H1 (cell line): Measurements from ENCODE around the gene HSPA1L. TPM values are rescaled to one million over a fixed set of nuclear protein-coding genes. Genes with fewer than 3 reads are reported as not detected.
A peak's percentile ranks its signal among the peaks of the same experiment; 100 is the strongest.

Experiments
- EGR1 ChIP-seq: IDR thresholded peaks from 2 replicates; pipeline ENCODE4 v1.6.1; 2011; ENCODE audit warnings: low read depth, low read length, borderline replicate concordance
- EP300 ChIP-seq, 2 experiments: IDR thresholded peaks; 1 replicate in 1 of 2; 2 replicates in 1 of 2; pipeline ENCODE4 v1.6.1; 2011 to 2012; ENCODE audit warnings: low read depth in 2 of 2, low read length in 2 of 2, mild to moderate bottlenecking in 2 of 2, borderline replicate concordance in 1 of 2, inconsistent platforms in 1 of 2, moderate library complexity in 1 of 2
- GABPA ChIP-seq: IDR thresholded peaks from 2 replicates; pipeline ENCODE4 v1.6.1; 2011; ENCODE audit warnings: mild to moderate bottlenecking, low read length, moderate library complexity, borderline replicate concordance; ENCODE audit not compliant: insufficient read depth
- GTF2F1 ChIP-seq: IDR thresholded peaks from 2 replicates; pipeline ENCODE4 v1.6.1; 2012; ENCODE audit warnings: low read depth, low read length, improper control_type of control experiment, borderline replicate concordance
- MAX ChIP-seq: IDR thresholded peaks from 2 replicates; pipeline ENCODE4 v1.6.1; 2012; ENCODE audit warnings: inconsistent platforms
- SP4 ChIP-seq: IDR thresholded peaks from 2 replicates; pipeline ENCODE4 v1.6.1; 2012; ENCODE audit warnings: low read length, inconsistent platforms
- TAF1 ChIP-seq: IDR thresholded peaks from 2 replicates; pipeline ENCODE4 v1.6.1; 2011; ENCODE audit warnings: mild to moderate bottlenecking, low read depth, low read length
- TBP ChIP-seq: IDR thresholded peaks from 2 replicates; pipeline ENCODE4 v1.6.1; 2011; ENCODE audit warnings: low read depth, low read length, improper control_type of control experiment
- TEAD4 ChIP-seq: IDR thresholded peaks from 2 replicates; pipeline ENCODE4 v1.6.1; 2012; ENCODE audit warnings: low read depth, low read length, inconsistent platforms, mixed read lengths
- polyA plus RNA-seq, 7 experiments: library from polyadenylated mRNA; depleted of rRNA in 3 of 7; stranded (reverse) in 5 of 7; unstranded in 2 of 7; fragments of >200 nt in 5 of 7; fragments of 200-250 nt in 2 of 7; gene quantifications; 1 replicate in 5 of 7; 2 replicates in 1 of 7; 4 replicates in 1 of 7; pipeline versions ENCODE4 v1.2.1 to v1.2.3, GENCODE V29; 2011 to 2013; ENCODE audit warnings: missing spikeins in 2 of 7, mixed read lengths in 2 of 7
- total RNA-seq: library from RNA; stranded (reverse); fragmentation: NEBNext Ultra II Directional; extraction: Animal tissue kit (Norgen Biotek cat#: 25700); gene quantifications from 2 replicates; pipeline ENCODE4 v1.2.1, GENCODE V29; 2021
- TF ChIP-seq, protein P1 (sequence below): IDR thresholded peaks from 2 replicates; pipeline ENCODE4 v1.6.1; 2012; ENCODE audit warnings: low read length, inconsistent platforms
- TF ChIP-seq, protein P2 (sequence below), 3 experiments: IDR thresholded peaks; 1 replicate in 2 of 3; 2 replicates in 1 of 3; pipeline versions ENCODE4 v1.5.1 to v1.6.1; 2011; ENCODE audit warnings: low read length in 3 of 3, mild to moderate bottlenecking in 3 of 3, inconsistent platforms in 2 of 3, low read depth in 1 of 3, moderate library complexity in 1 of 3; ENCODE audit not compliant: insufficient read depth in 1 of 3; ENCODE audit errors: control extremely low read depth in 1 of 3

Gene HSPA1L
- total and polyA plus RNA-seq, 2 of the 8 experiments (the other 6 are each of a cell fraction or from before 2014, with no cell fraction given): 1.00 to 1.9 TPM

GRCh38 chr6:31795616-31796298, 19.3 kb downstream of the HSPA1L start, which contains the start of gene VARS1 (continued):
- no peak for TF ChIP-seq GABPA
- TF ChIP-seq GTF2F1: peak; percentile 66; the same call in 1 of the 2 replicates
- TF ChIP-seq MAX: peak; percentile 96
- peak; percentile 31; the same call in 1 of the 2 replicates for TF ChIP-seq TAF1
- TF ChIP-seq, protein P1, sequence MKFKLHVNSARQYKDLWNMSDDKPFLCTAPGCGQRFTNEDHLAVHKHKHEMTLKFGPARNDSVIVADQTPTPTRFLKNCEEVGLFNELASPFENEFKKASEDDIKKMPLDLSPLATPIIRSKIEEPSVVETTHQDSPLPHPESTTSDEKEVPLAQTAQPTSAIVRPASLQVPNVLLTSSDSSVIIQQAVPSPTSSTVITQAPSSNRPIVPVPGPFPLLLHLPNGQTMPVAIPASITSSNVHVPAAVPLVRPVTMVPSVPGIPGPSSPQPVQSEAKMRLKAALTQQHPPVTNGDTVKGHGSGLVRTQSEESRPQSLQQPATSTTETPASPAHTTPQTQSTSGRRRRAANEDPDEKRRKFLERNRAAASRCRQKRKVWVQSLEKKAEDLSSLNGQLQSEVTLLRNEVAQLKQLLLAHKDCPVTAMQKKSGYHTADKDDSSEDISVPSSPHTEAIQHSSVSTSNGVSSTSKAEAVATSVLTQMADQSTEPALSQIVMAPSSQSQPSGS: 0 out of 2 replicates have a peak, but pooled peaks have one; percentile 26
- peak; percentile 58; the same call in 1 of the 2 replicates for TF ChIP-seq TBP
- TF ChIP-seq SP4: peak; percentile 97
- TF ChIP-seq TEAD4: peak; percentile 1; the same call in 1 of the 2 replicates
- TF ChIP-seq, protein P2, sequence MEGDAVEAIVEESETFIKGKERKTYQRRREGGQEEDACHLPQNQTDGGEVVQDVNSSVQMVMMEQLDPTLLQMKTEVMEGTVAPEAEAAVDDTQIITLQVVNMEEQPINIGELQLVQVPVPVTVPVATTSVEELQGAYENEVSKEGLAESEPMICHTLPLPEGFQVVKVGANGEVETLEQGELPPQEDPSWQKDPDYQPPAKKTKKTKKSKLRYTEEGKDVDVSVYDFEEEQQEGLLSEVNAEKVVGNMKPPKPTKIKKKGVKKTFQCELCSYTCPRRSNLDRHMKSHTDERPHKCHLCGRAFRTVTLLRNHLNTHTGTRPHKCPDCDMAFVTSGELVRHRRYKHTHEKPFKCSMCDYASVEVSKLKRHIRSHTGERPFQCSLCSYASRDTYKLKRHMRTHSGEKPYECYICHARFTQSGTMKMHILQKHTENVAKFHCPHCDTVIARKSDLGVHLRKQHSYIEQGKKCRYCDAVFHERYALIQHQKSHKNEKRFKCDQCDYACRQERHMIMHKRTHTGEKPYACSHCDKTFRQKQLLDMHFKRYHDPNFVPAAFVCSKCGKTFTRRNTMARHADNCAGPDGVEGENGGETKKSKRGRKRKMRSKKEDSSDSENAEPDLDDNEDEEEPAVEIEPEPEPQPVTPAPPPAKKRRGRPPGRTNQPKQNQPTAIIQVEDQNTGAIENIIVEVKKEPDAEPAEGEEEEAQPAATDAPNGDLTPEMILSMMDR (IDR thresholded peaks at IDR 0.05; ENCODE audit: control extremely low read depth in 1 of 3, insufficient read depth in 1 of 3, low read depth in 1 of 3, low read length in 3 of 3): peak; percentile 92 to 99 (median 94)
- TF ChIP-seq EGR1: peak; percentile 45; the same call in 1 of the 2 replicates
- TF ChIP-seq EP300 (IDR thresholded peaks at IDR 0.05; ENCODE audit: borderline replicate concordance in 1 of 2, low read depth in 2 of 2, low read length in 2 of 2): peak in 1 of 2 experiments; percentile 44; a peak in 1 of 3 replicates
